GM10266 (cell line): ENCODE measurements around the gene RCVRN.

Experiments used
- DNase-seq: peaks from one replicate; pipeline ENCODE4 v3.0.0; 2012; ENCODE audit errors: extremely low spot score
- TF ChIP-seq, protein P1 (sequence below): IDR thresholded peaks from 2 replicates; pipeline ENCODE4 v1.5.1; 2012; ENCODE audit warnings: mild to moderate bottlenecking, low read depth; ENCODE audit not compliant: control insufficient read depth, insufficient read depth; ENCODE audit errors: missing control alignments

RCVRN gene

DNA sequence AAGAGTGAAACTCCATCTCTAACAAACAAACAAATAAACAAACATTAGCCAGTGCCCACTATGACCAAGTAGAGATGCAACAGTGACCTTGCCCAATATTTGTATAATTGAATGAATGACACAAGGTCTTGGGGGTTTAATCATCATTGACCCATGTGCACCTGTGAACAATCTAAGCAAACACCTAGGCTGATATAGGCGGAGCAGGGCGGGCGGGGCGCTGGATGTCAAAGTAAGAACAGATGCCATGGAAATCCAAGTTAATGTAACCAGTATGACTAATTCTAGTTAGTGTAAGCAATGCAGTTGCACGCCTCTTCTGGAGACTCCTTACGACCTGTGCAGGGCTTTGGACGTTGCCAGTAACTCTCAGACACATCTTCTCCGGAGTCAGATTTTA lies 17.6 kb downstream of the RCVRN start:
- DNase-seq = no peak
- TF ChIP-seq, protein P1, sequence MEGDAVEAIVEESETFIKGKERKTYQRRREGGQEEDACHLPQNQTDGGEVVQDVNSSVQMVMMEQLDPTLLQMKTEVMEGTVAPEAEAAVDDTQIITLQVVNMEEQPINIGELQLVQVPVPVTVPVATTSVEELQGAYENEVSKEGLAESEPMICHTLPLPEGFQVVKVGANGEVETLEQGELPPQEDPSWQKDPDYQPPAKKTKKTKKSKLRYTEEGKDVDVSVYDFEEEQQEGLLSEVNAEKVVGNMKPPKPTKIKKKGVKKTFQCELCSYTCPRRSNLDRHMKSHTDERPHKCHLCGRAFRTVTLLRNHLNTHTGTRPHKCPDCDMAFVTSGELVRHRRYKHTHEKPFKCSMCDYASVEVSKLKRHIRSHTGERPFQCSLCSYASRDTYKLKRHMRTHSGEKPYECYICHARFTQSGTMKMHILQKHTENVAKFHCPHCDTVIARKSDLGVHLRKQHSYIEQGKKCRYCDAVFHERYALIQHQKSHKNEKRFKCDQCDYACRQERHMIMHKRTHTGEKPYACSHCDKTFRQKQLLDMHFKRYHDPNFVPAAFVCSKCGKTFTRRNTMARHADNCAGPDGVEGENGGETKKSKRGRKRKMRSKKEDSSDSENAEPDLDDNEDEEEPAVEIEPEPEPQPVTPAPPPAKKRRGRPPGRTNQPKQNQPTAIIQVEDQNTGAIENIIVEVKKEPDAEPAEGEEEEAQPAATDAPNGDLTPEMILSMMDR = no peak

DNA sequence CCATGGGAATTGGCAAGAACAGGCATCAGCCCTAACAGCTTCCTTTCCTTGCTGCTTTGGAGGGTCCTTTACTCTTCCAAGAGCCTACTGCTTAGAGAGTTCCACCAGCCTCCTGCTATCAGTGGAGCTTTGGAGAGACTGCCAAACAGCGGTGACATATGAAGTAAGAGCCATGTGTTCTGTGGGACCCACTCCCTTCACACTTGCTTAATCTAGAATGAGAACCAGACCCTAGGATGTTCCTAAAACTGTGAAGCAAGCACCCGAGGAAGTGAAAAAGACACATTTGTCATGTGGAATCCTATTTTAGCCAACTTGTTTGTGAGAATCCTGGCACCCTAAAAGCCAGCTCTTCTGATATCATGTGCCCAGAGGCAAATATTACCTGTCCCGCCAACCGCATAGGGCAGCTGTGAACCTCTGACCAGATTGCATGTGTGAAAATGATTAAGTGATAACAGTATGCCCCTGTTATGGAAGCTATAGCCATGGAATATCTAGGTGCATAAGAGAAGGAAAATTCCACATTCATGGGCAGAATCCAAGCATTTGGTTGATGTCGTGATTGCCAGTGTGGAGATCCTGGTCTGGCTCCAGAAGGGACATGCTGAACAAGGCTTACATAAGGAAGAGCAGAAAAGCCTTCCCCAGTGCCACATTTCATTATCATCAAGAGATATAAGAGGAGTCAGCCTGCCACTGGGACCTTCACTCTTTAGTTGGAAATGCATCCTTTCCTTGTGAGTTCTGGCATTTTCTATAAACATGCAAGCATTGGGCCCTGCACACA lies 18.7 kb downstream of the RCVRN start:
- TF ChIP-seq, protein P1 = no peak
- no peak for DNase-seq

DNA sequence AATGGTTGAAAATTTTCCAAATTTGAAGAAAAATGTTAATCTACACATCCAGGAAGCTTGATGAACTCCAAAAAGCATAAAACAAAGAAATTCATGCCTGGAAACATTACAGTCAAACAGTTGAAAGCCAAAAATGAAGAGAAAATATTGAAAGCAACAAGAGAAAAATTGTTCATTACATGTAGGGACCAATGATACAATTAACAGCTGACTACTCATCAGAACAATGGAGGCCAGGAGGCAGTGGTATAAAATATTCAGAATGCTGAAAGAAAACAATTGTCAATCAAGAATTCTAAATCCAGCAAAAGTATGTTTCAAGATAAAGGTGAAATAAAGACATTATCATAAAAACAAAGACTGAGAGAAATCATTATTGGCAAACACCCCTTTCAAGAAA lies 21.6 kb downstream of the RCVRN start:
- no peak for DNase-seq
- TF ChIP-seq, protein P1 = no peak

DNA sequence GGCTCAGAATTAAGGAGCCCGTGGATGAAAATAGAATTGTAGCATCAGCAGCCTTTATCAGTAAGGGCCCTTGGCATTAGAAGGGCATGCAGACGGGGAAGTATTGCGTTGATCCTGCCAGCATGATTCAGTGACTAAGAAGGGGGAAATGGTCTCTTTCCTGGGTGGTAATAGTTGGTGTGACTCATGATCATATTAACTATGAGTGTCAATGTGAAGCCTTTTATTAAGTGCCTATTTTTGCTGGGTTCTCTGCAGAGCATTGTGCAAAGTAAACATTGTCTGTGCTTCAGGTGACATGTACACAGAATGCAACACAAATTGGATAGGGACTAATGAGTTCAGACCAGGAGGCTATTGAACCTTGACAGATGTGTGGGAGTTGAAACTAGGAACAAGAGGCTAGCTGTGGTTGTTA lies 24.5 kb downstream of the RCVRN start:
- no peak for DNase-seq
- TF ChIP-seq, protein P1 = no peak

DNA sequence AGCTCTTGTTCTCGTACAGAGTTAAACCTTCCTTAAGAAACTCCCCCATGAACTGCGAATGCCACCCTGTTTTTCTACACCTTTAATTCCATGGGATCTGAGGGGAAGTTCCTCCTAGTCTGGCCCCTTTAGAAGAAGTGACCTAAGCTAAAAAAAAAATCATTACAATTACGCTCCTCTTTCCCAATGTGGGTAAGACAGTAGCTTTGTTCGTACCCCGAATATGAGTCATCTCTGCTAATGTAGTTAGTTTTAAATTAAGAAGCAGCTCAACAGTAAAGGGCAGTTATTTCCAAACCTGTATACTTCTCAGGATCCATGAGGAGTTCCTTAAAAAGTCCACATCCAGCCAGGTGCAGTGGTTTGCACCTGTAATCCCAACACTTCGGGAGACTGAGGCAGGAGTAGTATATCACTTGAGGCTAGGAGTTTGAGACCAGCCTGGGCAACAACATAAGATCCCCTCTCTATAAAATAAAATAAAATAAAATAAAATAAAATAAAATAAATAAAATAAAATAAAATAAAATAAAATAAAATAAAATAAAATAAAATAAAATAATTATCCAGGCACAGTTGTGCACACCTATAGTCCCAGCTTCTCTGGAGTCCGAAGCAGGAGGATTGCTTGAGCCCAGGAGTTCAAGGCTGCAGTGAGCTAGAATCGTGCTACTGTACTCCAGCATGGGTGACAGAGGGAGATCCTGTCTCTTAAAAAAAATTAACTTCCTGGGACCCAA lies 26.1 kb downstream of the RCVRN start:
- TF ChIP-seq, protein P1 = no peak
- no peak for DNase-seq

DNA sequence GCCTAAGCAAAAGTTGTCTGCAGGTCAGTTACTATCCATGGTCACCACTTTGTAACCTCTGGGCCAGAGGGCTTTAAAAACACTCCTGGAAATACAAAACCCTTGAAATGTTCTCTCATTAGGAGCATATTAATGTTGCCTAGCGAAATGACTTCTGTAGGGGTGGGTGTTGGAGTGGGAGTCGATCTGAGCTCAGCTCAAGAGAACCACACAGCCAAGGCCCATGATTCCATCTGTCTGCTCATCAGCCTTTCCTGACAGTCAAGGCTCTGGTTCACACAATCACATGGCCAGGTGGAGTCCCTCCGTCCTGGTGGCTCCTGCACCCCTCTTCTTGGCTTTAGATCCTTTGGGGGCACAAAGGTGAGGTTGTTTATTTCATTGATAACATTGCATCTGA lies 26.7 kb downstream of the RCVRN start:
- TF ChIP-seq, protein P1 = no peak
- no peak for DNase-seq

DNA sequence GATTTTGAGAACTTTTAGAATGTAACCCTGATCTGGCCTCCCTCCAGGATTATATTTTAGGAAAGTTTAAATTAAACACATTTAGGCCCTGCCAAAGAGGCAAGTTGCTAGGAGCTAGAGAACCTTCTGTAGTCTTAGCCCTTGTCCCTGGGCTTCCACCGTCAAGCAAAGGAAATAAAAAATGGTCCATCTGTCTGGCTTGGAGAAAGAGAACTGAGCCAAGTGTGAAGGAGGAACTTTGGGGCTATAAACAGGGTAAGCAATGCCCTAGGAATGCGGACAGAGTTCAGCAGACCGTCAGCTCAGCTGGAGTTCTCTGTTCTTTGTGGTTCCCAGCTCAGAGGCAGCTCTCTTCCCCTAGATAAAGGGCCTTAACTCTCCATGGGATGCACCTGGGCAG lies 29.6 kb downstream of the RCVRN start:
- DNase-seq = no peak

More for the DNA sequence above, 29.6 kb downstream of the RCVRN start:
- TF ChIP-seq, protein P1 = no peak
